Measurements from ENCODE around the gene NONO.
"Not testable (repeated sequence)": the region's sequence is repeated elsewhere in the genome, so short reads cannot be mapped to it uniquely, and the experiment has no call there.

NONO gene

GRCh38 chrX:71326394-71326793 lies 43.0 kb downstream of the NONO start:
- H3K9ac ChIP-seq (ENCODE audit: low read depth, low read length): no peak overlapping the region
- H3K27me3 ChIP-seq (ENCODE audit: insufficient read depth, low read length): no peaks in the 10 kb centered on the region
- no peaks in the 10 kb centered on the region for H3K9me3 ChIP-seq (ENCODE audit: insufficient read depth, low read depth, low read length)
- H3K36me3 ChIP-seq (ENCODE audit: insufficient read depth, low read depth, low read length): no peaks in the 10 kb centered on the region
- no peak overlapping the region for H3K27ac ChIP-seq (ENCODE audit: low read length)
- H3K4me1 ChIP-seq (ENCODE audit: insufficient read depth, low read length): no peaks in the 10 kb centered on the region
- no peak overlapping the region for H3K4me3 ChIP-seq (ENCODE audit: low read length)

- not testable (repeated sequence) for H3K4me3 ChIP-seq (ENCODE audit: low read length); H3K9me3 ChIP-seq (ENCODE audit: insufficient read depth, low read depth, low read length); H3K4me1 ChIP-seq (ENCODE audit: insufficient read depth, low read length); H3K27me3 ChIP-seq (ENCODE audit: insufficient read depth, low read length); H3K36me3 ChIP-seq (ENCODE audit: insufficient read depth, low read depth, low read length); H3K9ac ChIP-seq (ENCODE audit: low read depth, low read length); H3K27ac ChIP-seq (ENCODE audit: low read length)
These were observed 65.8 kb downstream of the NONO start for GRCh38 chrX:71349151-71349665.

GRCh38 chrX:71349867-71350266 lies 66.4 kb downstream of the NONO start:
- H3K4me3 ChIP-seq (ENCODE audit: low read length): not testable (repeated sequence)

More at GRCh38 chrX:71349867-71350266, 66.4 kb downstream of the NONO start:
- H3K27ac ChIP-seq (ENCODE audit: low read length); H3K9ac ChIP-seq (ENCODE audit: low read depth, low read length); H3K27me3 ChIP-seq (ENCODE audit: insufficient read depth, low read length); H3K9me3 ChIP-seq (ENCODE audit: insufficient read depth, low read depth, low read length); H3K4me1 ChIP-seq (ENCODE audit: insufficient read depth, low read length); H3K36me3 ChIP-seq (ENCODE audit: insufficient read depth, low read depth, low read length): not testable (repeated sequence)
